ENCODE data around the gene SHF. TPM values are rescaled to one million over a fixed set of nuclear protein-coding genes. Genes with fewer than 3 reads are reported as not detected.
"Not testable (repeated sequence)": the region's sequence is repeated elsewhere in the genome, so short reads cannot be mapped to it uniquely, and the experiment has no call there.

The SHF gene
- total RNA-seq, 1 donor from 2014 or later, result 1.9 TPM

DNA sequence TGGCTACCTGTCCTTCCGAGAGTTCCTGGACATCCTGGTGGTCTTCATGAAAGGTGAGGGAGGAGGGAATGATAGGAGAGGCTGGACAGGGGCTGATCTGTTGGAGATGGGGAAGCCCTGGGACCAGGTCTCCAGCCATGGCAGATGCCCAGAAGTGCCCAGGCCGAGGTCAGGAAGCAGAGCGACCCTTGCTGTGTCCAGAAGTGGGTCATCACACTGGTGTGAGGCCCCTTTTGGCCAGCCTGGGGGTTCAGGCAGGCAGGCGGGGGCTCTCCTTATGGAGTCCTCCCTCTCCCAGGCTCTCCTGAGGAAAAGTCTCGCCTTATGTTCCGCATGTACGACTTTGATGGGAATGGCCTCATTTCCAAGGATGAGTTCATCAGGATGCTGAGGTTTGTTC, 40.2 kb downstream of the SHF start:
- DNase-seq (ENCODE audit: low read depth, low spot score), result no peak

- no peak for DNase-seq (ENCODE audit: low read depth, low spot score)
Observed at GRCh38 chr15:45146405-45146804, 41.4 kb downstream of the SHF start.

DNA sequence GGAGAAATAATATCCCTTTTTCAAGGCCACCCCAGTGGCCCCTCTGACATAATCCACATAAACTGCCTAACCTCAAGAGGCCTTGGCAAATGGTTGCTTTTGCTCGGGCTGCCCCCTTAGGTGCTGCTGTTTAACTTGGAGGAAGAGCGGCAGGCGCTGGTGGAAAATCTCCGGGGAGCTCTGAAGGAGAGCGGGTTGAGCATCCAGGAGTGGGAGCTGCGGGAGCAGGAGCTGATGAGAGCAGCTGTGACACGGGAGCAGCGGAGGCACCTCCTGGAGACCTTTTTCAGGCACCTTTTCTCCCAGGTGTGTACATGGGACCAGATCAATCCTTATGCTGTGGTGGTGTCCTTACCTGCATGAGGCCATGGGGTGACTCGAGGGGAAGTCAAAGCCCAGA, 43.0 kb downstream of the SHF start:
- no peak for DNase-seq (ENCODE audit: low read depth, low spot score)

GRCh38 chr15:45143946-45144345, 43.8 kb downstream of the SHF start:
- no peak for DNase-seq (ENCODE audit: low read depth, low spot score)

DNA sequence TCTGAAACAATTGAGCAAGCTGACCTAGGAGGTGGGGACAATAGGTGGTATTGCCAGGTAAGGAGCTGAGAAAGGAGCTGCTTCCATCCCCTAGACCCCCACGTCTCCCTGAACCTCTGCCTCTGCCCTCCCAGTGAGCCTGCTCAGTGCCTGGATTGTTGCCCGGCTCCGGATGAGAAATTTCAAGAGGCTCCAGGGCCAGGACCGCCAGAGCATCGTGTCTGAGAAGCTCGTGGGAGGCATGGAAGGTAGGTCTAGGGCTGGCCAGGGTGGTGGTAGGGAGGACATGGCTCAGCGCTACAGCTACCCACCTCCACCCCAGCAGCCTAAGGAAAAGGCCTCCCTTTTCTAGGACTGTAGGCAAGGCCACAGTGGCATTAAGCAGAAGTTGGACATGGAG, 44.7 kb downstream of the SHF start:
- DNase-seq (ENCODE audit: low read depth, low spot score), result no peak

DNA sequence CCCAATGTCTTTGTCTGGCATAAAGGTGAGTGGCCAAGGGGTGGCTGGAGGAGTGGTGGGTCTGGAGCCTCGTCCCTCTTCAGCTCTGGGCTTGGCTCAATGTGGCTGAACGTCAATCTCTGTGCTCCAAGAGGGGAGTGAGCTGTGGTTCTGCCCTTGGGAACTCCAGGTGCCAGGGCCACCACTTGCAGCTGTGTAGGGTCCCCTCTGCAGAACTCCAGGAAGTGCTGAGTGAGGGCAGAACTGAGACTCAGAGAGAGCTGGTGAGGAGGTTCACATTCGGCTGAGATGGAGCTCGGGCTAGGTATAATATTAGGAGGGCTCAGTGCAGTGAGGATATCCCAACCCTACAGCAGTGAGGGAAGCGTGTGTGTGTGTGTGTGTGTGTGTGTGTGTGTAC, 46.4 kb downstream of the SHF start:
- DNase-seq (ENCODE audit: low read depth, low spot score), result no peak

DNA sequence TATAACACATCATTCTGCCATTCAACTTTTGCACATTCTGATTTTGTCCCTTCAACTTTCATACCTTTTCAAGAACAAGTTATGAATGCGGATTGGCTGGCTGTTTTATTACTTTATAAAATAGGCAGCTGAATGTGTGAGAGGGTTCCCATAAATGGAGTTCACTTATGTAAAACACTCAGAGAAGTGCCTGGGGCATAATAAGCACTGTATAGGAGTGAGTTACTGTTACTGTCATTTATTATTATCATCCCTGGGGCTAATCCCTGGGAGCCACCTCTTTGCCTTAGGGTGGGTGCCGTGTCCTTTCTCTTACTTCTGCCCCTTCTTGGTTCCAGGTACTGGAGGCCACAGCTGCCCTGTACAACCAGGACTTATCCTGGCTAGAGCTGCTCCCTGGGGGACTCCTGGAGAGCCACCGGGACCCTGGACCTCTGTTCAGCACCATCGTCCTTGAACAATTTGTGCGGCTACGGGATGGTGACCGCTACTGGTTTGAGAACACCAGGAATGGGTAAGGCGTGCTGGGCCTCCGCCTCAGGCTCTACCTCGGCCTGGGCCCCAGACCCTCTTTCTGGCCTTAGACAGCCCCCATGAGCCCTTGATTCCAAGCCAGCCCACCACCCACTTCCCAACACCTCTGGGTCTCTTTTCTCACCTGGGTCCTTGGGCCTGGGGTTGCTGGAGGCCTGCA, 47.1 kb downstream of the SHF start:
- DNase-seq (ENCODE audit: low read depth, low spot score), result no peak

DNA sequence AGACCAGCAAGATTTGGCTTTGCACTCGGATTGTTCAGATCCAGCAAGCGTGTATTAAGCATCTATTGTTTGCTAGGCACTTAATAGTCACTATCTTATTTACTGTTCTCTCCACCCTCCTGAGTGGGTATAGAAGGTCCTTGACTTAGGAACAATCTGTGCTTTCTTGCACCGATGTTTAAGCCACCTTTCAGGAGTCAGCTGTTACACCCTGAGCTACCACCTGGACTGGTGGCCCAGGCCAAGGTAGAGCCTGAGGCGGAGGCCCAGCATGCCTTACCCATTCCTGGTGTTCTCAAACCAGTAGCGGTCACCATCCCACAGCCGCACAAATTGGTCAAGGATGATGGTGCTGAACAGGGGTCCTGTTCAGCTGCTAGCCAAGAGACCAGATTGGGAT, 48.0 kb downstream of the SHF start:
- DNase-seq (ENCODE audit: low read depth, low spot score), result no peak

GRCh38 chr15:45138814-45139765, 48.7 kb downstream of the SHF start:
- DNase-seq (ENCODE audit: low read depth, low spot score), result no peak

- DNase-seq (ENCODE audit: low read depth, low spot score), result no peak
Observed at GRCh38 chr15:45137703-45138102, 50.1 kb downstream of the SHF start.

- DNase-seq (ENCODE audit: low read depth, low spot score), result no peak
Observed at GRCh38 chr15:45136378-45136764, 51.4 kb downstream of the SHF start.

- DNase-seq (ENCODE audit: low read depth, low spot score), result not testable (repeated sequence)
Observed at GRCh38 chr15:45135705-45136377, 51.9 kb downstream of the SHF start.

- DNase-seq (ENCODE audit: low read depth, low spot score), result no peak
Observed at GRCh38 chr15:45134682-45135604, 52.8 kb downstream of the SHF start.

- DNase-seq (ENCODE audit: low read depth, low spot score), result no peak
Observed at GRCh38 chr15:45134046-45134445, 53.7 kb downstream of the SHF start.

DNA sequence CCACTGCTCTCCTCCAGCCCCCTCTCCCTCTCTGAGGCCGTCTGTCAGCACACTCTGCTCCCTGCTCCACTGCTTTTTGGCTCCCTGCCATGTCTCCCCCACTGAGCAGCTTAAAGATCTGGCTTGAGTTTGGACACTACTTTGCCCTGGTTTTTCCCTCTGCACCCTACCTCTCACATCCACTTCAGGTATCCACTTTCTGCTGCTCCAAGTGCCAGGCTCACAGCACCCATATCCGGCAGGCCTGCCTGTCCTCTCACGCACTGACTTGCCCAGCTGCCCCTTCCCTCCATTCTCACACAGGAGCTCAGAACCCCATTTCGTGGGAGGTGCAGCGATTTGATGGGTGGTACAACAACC, 54.2 kb downstream of the SHF start:
- DNase-seq (ENCODE audit: low read depth, low spot score), result no peak

- DNase-seq (ENCODE audit: low read depth, low spot score), result no peak
Observed at GRCh38 chr15:45132844-45133560, 54.8 kb downstream of the SHF start.

- DNase-seq (ENCODE audit: low read depth, low spot score), result no peak
Observed at GRCh38 chr15:45131510-45131909, 56.3 kb downstream of the SHF start.

GRCh38 chr15:45130291-45131000, 57.3 kb downstream of the SHF start:
- DNase-seq (ENCODE audit: low read depth, low spot score), result no peak

DNA sequence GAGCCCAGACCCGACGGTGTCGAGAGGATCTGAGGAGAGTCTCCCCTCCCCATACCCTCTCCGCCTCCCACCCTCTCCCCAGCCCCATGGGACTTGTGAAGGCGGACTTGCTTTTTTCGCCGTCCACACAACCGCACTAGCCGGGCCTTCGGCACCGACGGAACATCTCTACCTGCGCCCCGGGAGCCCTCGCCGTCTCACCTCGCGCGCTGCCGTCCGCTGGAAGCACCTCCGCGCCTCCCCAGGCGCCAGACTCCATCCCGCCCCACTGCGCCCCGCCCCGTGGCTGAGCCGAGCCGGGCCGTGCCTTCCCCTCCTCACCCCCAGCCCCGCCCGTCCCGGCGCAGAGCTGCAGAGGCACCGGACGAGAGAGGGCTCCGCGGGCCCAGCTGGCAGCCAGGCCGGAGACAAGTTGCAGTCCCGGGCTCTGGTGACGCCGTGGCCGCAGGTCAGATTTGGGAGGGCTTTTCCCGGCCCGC, 58.1 kb downstream of the SHF start, which contains the start of the genes DUOX1 and DUOXA1:
TSS of gene DUOX1 (plus strand) at position 344 of the 479 bp plus-strand sequence. CDS start 1,973 bp downstream, outside the sequence.
TSS of gene DUOXA1 (minus strand) at position 229 of the 479 bp plus-strand sequence. CDS start 6,865 bp downstream, outside the sequence.
- DNase-seq (ENCODE audit: low read depth, low spot score), result no peak

All from pulmonary artery endothelial cell (primary cell).